IMR-90 (cell line): Measurements from ENCODE around the gene SIGLECL1. TPM values are rescaled to one million over a fixed set of nuclear protein-coding genes. Genes with fewer than 3 reads are reported as not detected.

ENCODE experiments used
- ATAC-seq: fragments of 200-7000 bp; cut with Tn5 transposase; 2 replicates; pipeline ENCODE4 v1.9.1; 2020; ENCODE audit warnings: low read depth, mild to moderate bottlenecking, moderate library complexity
- BruUV-seq: library from RNA; stranded (reverse); fragments of 400-500 nt; replicated peaks from 2 replicates; lab custom pipeline; 2021; lab: Mats Ljungman, UMichigan
- CTCF ChIA-PET: fragments of 300-600 bp; formaldehyde crosslinking; extraction: SDS; loops from one replicate; lab custom pipeline; 2021; ENCODE audit warnings: antibody characterized with exemption; lab: Yijun Ruan, JAX
- POLR2A ChIA-PET: fragments of 300-600 bp; sonication (Branson Sonifier 250); formaldehyde crosslinking; loops from one replicate; lab custom pipeline; 2022; ENCODE audit warnings: antibody characterized with exemption; ENCODE audit not compliant: unreplicated experiment; lab: Charles Lee
- DNase-seq: peaks from one replicate; pipeline ENCODE4 v3.0.0; 2013
- H2AFZ ChIP-seq: replicated peaks from 2 replicates; pipeline ENCODE3; 2013; ENCODE audit warnings: low read length, mild to moderate bottlenecking; ENCODE audit not compliant: poor library complexity
- H2AK5ac ChIP-seq: 2 replicates; pipeline ENCODE4 v1.6.1; 2013; ENCODE audit warnings: low read depth, low read length, inconsistent platforms
- H2AK9ac ChIP-seq: replicated peaks from 2 replicates; pipeline ENCODE3; 2013; ENCODE audit warnings: mild to moderate bottlenecking, low read depth, low read length, moderate library complexity; ENCODE audit not compliant: poor library complexity
- H2BK120ac ChIP-seq: 2 replicates; pipeline ENCODE4 v1.6.1; 2013; ENCODE audit warnings: low read depth, low read length, inconsistent platforms
- H2BK15ac ChIP-seq: 3 replicates; pipeline ENCODE4 v1.6.1; 2013; ENCODE audit warnings: low read depth, low read length, inconsistent platforms
- H2BK20ac ChIP-seq: 2 replicates; pipeline ENCODE4 v1.6.1; 2013; ENCODE audit warnings: low read depth, mild to moderate bottlenecking, inconsistent platforms, low read length, moderate library complexity
- H2BK5ac ChIP-seq: 2 replicates; pipeline ENCODE4 v1.6.1; 2013; ENCODE audit warnings: mild to moderate bottlenecking, low read depth, low read length, inconsistent platforms; ENCODE audit not compliant: poor library complexity, severe bottlenecking
- H3K14ac ChIP-seq: replicated peaks from 2 replicates; pipeline ENCODE4 v1.6.1; 2013; ENCODE audit warnings: low read depth, low read length, inconsistent platforms
- H3K18ac ChIP-seq: 2 replicates; pipeline ENCODE4 v1.6.1; 2013; ENCODE audit warnings: low read depth, low read length, control low read depth
- H3K23ac ChIP-seq: 2 replicates; pipeline ENCODE4 v1.6.1; 2013; ENCODE audit warnings: low read depth, low read length, inconsistent platforms
- H3K27ac ChIP-seq: 2 replicates; pipeline ENCODE4 v1.5.1; 2013; ENCODE audit warnings: mild to moderate bottlenecking, control low read depth, low read length; ENCODE audit not compliant: insufficient read depth
- H3K27me3 ChIP-seq: 2 replicates; pipeline ENCODE4 v1.6.1; 2013; ENCODE audit warnings: low read length; ENCODE audit not compliant: control insufficient read depth, insufficient read depth
- H3K36me3 ChIP-seq: 2 replicates; pipeline ENCODE4 v1.6.1; 2013; ENCODE audit warnings: low read length, mixed read lengths; ENCODE audit not compliant: control insufficient read depth, insufficient read depth
- H3K4ac ChIP-seq: 2 replicates; pipeline ENCODE4 v1.6.1; 2013; ENCODE audit warnings: low read depth, low read length, inconsistent platforms
- H3K4me1 ChIP-seq: 2 replicates; pipeline ENCODE4 v1.6.1; 2013; ENCODE audit warnings: low read length, mixed read lengths; ENCODE audit not compliant: control insufficient read depth, insufficient read depth
- H3K4me2 ChIP-seq: 2 replicates; pipeline ENCODE4 v1.6.1; 2013; ENCODE audit warnings: low read depth, mild to moderate bottlenecking, control low read depth, low read length, moderate library complexity
- H3K4me3 ChIP-seq: 2 replicates; pipeline ENCODE4 v1.5.1; 2013; ENCODE audit warnings: low read depth, mild to moderate bottlenecking, control low read depth, low read length, moderate library complexity; ENCODE audit not compliant: insufficient read depth
- H3K56ac ChIP-seq: 2 replicates; pipeline ENCODE4 v1.6.1; 2013; ENCODE audit warnings: low read length, inconsistent platforms; ENCODE audit not compliant: insufficient read depth; ENCODE audit errors: extremely low read depth
- H3K79me1 ChIP-seq, 2 experiments: 2 replicates each; pipeline ENCODE4 v1.6.1; 2013; ENCODE audit warnings: low read length in 2 of 2, inconsistent platforms in 1 of 2, low read depth in 1 of 2
- H3K9ac ChIP-seq: 2 replicates; pipeline ENCODE4 v1.6.1; 2013; ENCODE audit warnings: low read depth, low read length, control low read depth
- H3K9me1 ChIP-seq: 2 replicates; pipeline ENCODE4 v1.6.1; 2013; ENCODE audit warnings: low read length, inconsistent platforms; ENCODE audit not compliant: insufficient read depth
- H3K9me3 ChIP-seq: 2 replicates; pipeline ENCODE4 v1.6.1; 2013; ENCODE audit warnings: low read length; ENCODE audit not compliant: control insufficient read depth, insufficient read depth
- H4K20me1 ChIP-seq: 2 replicates; pipeline ENCODE4 v1.6.1; 2013; ENCODE audit warnings: low read length, inconsistent platforms; ENCODE audit not compliant: insufficient read depth
- H4K5ac ChIP-seq: 2 replicates; pipeline ENCODE4 v1.6.1; 2013; ENCODE audit warnings: mild to moderate bottlenecking, low read depth, low read length, control low read depth
- H4K8ac ChIP-seq, 2 experiments: 2 replicates each; pipeline ENCODE4 v1.6.1; 2013; ENCODE audit warnings: low read depth in 2 of 2, low read length in 2 of 2, control low read depth in 1 of 2, inconsistent platforms in 1 of 2
- H4K91ac ChIP-seq: 2 replicates; pipeline ENCODE4 v1.6.1; 2013; ENCODE audit warnings: low read depth, low read length, inconsistent platforms; ENCODE audit not compliant: insufficient read depth
- BHLHE40 ChIP-seq: fragments of 150-350 bp; IDR thresholded peaks from 2 replicates; pipeline ENCODE4 v1.6.1; 2016; ENCODE audit warnings: mild to moderate bottlenecking, low read depth, low read length
- CEBPB ChIP-seq: IDR thresholded peaks from 2 replicates; pipeline ENCODE4 v1.6.1; 2012; ENCODE audit warnings: low read depth, low read length, improper control_type of control experiment
- CHD1 ChIP-seq: IDR thresholded peaks from 2 replicates; pipeline ENCODE4 v1.6.1; 2012; ENCODE audit warnings: low read depth, low read length, improper control_type of control experiment
- CTCF ChIP-seq: conservative IDR thresholded peaks from 2 replicates; pipeline ENCODE4 v1.5.1; 2012; ENCODE audit warnings: mild to moderate bottlenecking, low read depth, low read length, improper control_type of control experiment
- FOS ChIP-seq: fragments of 150-350 bp; IDR thresholded peaks from 2 replicates; pipeline ENCODE4 v1.6.1; 2016; ENCODE audit warnings: low read depth, low read length
- MAFK ChIP-seq: IDR thresholded peaks from 2 replicates; pipeline ENCODE4 v1.6.1; 2012; ENCODE audit warnings: low read depth, low read length, improper control_type of control experiment
- MAZ ChIP-seq: IDR thresholded peaks from 2 replicates; pipeline ENCODE4 v1.6.1; 2012; ENCODE audit warnings: low read depth, mild to moderate bottlenecking, low read length, improper control_type of control experiment, moderate library complexity, borderline replicate concordance
- MXI1 ChIP-seq: IDR thresholded peaks from 2 replicates; pipeline ENCODE4 v1.6.1; 2012; ENCODE audit warnings: low read depth, mild to moderate bottlenecking, low read length, moderate library complexity, borderline replicate concordance
- NFE2L2 ChIP-seq: fragments of 150-350 bp; IDR thresholded peaks from 2 replicates; pipeline ENCODE4 v1.6.1; 2016; ENCODE audit warnings: low read depth, mild to moderate bottlenecking, low read length
- POLR2A ChIP-seq: IDR thresholded peaks from 2 replicates; pipeline ENCODE4 v1.6.1; 2012; ENCODE audit warnings: mild to moderate bottlenecking, low read depth, low read length
- RAD21 ChIP-seq: IDR thresholded peaks from 2 replicates; pipeline ENCODE4 v1.6.1; 2012; ENCODE audit warnings: low read length, improper control_type of control experiment
- RCOR1 ChIP-seq: IDR thresholded peaks from 2 replicates; pipeline ENCODE4 v1.6.1; 2012; ENCODE audit warnings: mild to moderate bottlenecking, low read length, improper control_type of control experiment; ENCODE audit not compliant: insufficient replicate concordance
- RFX5 ChIP-seq: IDR thresholded peaks from 2 replicates; pipeline ENCODE4 v1.8.0; 2012; ENCODE audit warnings: low read depth, mild to moderate bottlenecking, low read length, moderate library complexity
- SMC3 ChIP-seq: fragments of 150-350 bp; IDR thresholded peaks from 2 replicates; pipeline ENCODE4 v1.6.1; 2016; ENCODE audit warnings: low read depth, mild to moderate bottlenecking, antibody characterized with exemption, low read length, moderate library complexity
- WGBS, 2 experiments: methylation state at CpG; one replicate each; pipeline versions ENCODE4 v1.1.5 to v1.1.7; 2013; ENCODE audit warnings: missing lambda C conversion rate in 2 of 2; ENCODE audit not compliant: insufficient read length in 1 of 2; ENCODE audit errors: extremely low coverage in 2 of 2; 5-methylcytosine and 5-hydroxymethylcytosine counted together
- dilution Hi-C: fragments of 300-500 bp; cut with HindIII; formaldehyde crosslinking; loops from one replicate; pipeline ENCODE4 v1.14.3; 2018; ENCODE audit warnings: low sequenced_read_pairs; ENCODE audit not compliant: unreplicated experiment
- in situ Hi-C: fragments of 300-500 bp; cut with MboI; formaldehyde crosslinking; loops from 3 replicates; pipeline ENCODE4 v1.14.3; 2019; ENCODE audit warnings: low sequenced_read_pairs, inconsistent platforms, mixed read lengths
- intact Hi-C: fragments of 100-400 bp; cut with micrococcal nuclease; formaldehyde crosslinking; loops from 2 replicates; pipeline ENCODE4 v1.10.0; 2022
- polyA plus RNA-seq, 3 experiments: library from polyadenylated mRNA; depleted of rRNA; stranded (reverse); fragments of >200 nt; gene quantifications; 2 replicates each; pipeline ENCODE4 v1.2.3, GENCODE V29; 2012; ENCODE audit warnings: low replicate concordance in 1 of 3
- total RNA-seq: library from RNA; depleted of rRNA; stranded (reverse); fragments of >200 nt; gene quantifications from 2 replicates; pipeline ENCODE4 v1.2.3, GENCODE V29; 2012
- TF ChIP-seq, protein P1 (sequence below): fragments of 150-350 bp; IDR thresholded peaks from 2 replicates; pipeline ENCODE4 v1.6.1; 2016; ENCODE audit warnings: low read depth, mild to moderate bottlenecking, low read length, moderate library complexity, borderline replicate concordance
- TF ChIP-seq, protein P2 (sequence below): fragments of 150-350 bp; IDR thresholded peaks from 2 replicates; pipeline ENCODE4 v1.6.1; 2017; ENCODE audit warnings: mild to moderate bottlenecking, antibody characterized with exemption, low read length, low read depth

Gene SIGLECL1
- total and polyA plus RNA-seq, 2 of the 4 experiments (the other 2 are of a cell fraction): not detected

GRCh38 chr19:51272183-51272810, 21.4 kb downstream of the SIGLECL1 start:
- BruUV-seq: no TSS peak
- no peak overlapping the region for H2AK5ac ChIP-seq
- H4K8ac ChIP-seq: no peak overlapping the region
- H3K27ac ChIP-seq: no peak overlapping the region
- H3K4me2 ChIP-seq: no peak overlapping the region
- no peak overlapping the region for H2AFZ ChIP-seq
- H3K56ac ChIP-seq: no peak overlapping the region
- in situ Hi-C loops: no loop called here
- no peak overlapping the region for H4K91ac ChIP-seq
- H3K27me3 ChIP-seq: no peaks in the 10 kb centered on the region
- H2BK15ac ChIP-seq: no peak overlapping the region
- H2BK5ac ChIP-seq: no peak overlapping the region
- no peak overlapping the region for H2AK9ac ChIP-seq
- no peaks in the 10 kb centered on the region for H3K36me3 ChIP-seq
- 51% methylated on average over 3 of the region's 6 CpGs; no CpG with 5 or more reads in 1 of the 2 experiments for WGBS, 2 experiments
- no peaks in the 10 kb centered on the region for H3K9me1 ChIP-seq
- TF ChIP-seq BHLHE40: no peak
- no peak for TF ChIP-seq POLR2A
- TF ChIP-seq SMC3: no peak
- TF ChIP-seq RCOR1: no peak
- TF ChIP-seq, protein P1, sequence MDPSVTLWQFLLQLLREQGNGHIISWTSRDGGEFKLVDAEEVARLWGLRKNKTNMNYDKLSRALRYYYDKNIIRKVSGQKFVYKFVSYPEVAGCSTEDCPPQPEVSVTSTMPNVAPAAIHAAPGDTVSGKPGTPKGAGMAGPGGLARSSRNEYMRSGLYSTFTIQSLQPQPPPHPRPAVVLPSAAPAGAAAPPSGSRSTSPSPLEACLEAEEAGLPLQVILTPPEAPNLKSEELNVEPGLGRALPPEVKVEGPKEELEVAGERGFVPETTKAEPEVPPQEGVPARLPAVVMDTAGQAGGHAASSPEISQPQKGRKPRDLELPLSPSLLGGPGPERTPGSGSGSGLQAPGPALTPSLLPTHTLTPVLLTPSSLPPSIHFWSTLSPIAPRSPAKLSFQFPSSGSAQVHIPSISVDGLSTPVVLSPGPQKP: no peak
- no peak for TF ChIP-seq CTCF
- TF ChIP-seq, protein P2, sequence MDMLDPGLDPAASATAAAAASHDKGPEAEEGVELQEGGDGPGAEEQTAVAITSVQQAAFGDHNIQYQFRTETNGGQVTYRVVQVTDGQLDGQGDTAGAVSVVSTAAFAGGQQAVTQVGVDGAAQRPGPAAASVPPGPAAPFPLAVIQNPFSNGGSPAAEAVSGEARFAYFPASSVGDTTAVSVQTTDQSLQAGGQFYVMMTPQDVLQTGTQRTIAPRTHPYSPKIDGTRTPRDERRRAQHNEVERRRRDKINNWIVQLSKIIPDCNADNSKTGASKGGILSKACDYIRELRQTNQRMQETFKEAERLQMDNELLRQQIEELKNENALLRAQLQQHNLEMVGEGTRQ: no peak
- TF ChIP-seq FOS: no peak
- TF ChIP-seq RFX5: no peak
- no peak for TF ChIP-seq CEBPB
- TF ChIP-seq MXI1: no peak
- TF ChIP-seq NFE2L2: no peak
- no peak for TF ChIP-seq MAZ
- no peak for TF ChIP-seq CHD1
- TF ChIP-seq MAFK: no peak
- no peak for TF ChIP-seq RAD21
- intact Hi-C loops: no loop called here
- H2BK120ac ChIP-seq: no peak overlapping the region
- no peak overlapping the region for H3K9ac ChIP-seq
- H3K14ac ChIP-seq: no peak overlapping the region
- no peak overlapping the region for H3K23ac ChIP-seq
- H4K20me1 ChIP-seq: no peaks in the 10 kb centered on the region
- peaks cover 5% of the 10 kb centered on the region; the same call in 1 of the 2 replicates for H3K9me3 ChIP-seq
- no peak for ATAC-seq
- dilution Hi-C loops: no loop called here
- no peak overlapping the region for H3K4me3 ChIP-seq
- H2BK20ac ChIP-seq: no peak overlapping the region
- H3K4ac ChIP-seq: no peak overlapping the region
- no peak overlapping the region for H4K5ac ChIP-seq
- ChIA-PET POLR2A (no interaction called here), CTCF (no interaction called here)
- H3K4me1 ChIP-seq: no peaks in the 10 kb centered on the region
- no peak overlapping the region for H3K18ac ChIP-seq
- no peaks in the 10 kb centered on the region for H3K79me1 ChIP-seq
- no peak for DNase-seq
